OCI-M2 (cell line): ENCODE results near the gene SPATA46.

Source experiments
- DNase-seq: peaks from one replicate; lab custom pipeline; 2025; ENCODE audit not compliant: unreplicated experiment; lab: John Stamatoyannopoulos, UW

The SPATA46 gene

DNA sequence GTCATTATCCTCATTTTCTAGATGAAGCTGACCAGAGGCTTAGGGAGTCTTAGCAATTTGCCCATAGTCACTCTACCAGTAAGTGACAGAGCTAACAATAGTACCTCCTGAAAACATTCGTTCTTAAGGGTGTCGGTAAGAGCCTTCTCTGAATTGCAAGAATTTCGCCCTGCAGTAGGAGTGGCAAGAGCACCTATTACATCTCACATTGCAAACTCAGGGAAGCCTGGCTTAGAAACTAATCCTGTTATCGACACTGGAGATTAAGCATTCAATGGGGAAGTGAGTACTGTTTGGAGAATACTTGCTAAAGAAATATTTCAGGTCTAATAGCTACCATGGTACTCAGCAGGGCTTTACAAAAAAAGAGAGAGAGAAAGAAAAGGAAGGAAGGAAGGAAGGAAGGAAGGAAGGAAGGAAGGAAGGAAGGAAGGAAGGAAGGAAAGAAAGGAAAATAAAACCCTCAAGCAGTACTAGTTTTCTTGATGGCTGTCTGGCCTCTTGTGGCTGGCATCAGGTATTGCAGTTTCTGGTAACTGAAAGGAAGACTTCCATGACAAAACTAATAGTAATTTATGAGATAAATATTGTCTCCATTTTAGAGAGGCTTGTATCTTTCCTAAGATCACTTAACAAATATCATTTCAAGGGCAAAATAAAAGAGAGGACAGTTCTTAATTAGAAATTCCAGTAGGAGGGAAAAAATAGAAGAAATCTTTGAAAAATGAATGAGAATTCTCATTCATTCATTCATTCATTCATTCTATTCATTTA is 15.3 kb upstream of the SPATA46 start:
- no peak for DNase-seq

DNA sequence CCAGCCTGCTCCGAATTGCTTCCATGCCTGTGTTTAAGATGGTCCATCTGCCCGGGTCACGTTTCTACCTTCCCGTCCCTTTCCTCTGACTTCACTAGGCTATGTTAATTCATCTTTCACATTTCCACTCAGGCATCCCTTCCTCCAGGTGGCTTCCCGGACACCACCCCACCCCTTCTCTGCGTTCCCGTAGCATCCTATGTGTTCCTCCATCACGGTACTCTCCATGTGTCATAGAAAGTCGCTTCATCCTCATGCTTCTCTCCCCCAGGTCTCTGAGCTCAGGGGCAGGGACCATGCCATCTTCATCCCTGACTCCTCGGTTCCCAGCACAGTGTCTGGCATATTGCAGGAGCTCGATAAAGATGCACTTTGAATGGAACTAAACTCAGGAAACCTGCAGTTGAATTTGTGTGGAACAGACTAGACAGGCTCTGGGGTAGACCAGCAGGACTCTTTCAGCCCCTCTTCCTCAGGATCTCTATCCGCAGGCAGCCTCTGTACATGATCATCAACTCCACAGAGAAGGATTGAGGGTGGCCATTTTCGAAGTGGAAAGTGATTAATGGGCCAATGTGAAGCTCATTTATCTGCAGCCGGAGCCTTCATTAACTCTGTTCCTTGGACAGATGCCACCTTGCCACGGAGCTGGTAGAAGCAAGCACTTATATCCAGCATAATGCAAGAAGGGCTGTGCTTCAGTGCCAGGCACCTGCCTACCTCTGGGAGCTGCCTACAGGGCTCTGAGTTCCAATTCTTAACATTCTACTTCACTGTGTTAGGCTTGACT is 13.9 kb upstream of the SPATA46 start:
- no peak for DNase-seq

DNA sequence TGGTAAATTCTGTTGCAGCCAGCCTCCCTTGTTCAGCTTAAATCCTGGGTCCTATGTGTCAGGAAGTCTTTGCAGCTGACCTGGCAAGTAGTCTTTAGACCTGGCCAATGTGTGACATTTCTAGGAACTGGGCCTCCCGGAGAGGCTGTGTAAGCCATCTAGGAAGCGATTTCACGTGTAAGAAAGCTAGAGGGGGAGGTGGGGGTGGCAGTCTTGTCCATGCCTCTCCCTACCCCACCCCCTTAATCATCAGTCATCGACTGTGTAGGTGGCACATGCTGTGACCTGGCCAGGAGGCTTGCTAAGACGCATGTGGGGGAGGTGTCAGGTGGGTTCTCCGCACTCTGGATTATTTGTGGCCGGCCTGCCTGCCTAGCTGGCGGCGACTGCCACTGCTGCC is 13.3 kb upstream of the SPATA46 start:
- DNase-seq: no peak

DNA sequence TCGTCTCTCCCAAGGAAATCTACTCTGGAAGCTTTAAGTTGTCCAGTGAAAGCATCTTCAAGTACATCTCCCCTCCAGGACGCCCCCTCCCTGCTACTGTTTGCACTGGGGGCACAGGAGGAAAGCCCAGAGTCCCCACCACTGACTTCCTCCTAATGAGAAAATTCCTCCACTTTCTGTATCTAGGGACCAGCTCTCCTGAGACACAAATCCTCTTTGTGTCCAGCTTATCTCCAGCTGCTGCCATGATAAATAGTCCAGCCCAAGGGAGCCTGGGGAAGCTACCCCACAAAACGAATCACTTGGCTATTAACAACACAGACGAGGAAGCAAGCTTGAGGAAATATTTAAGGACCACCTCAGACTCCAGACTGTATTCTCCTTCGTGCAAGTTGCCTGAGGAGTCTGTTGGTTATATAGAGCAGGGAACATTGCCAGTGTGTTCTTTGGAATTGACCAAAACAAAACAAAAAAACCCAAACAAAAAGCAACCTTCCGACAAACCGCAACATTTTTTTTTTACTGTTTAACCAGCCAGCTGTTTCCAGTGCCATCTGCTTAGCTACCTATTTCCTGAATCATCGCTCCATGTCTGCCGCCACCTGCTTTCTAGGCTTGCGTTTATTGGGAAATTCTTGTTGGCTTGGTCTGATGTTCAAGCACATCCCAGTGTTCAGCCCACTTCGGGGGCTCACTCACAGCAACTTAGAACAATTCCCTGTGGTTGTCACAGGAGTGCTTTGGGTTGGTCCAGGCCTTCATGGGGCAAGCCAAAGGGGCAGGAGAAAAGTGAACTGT is 12.6 kb upstream of the SPATA46 start:
- no peak for DNase-seq

DNA sequence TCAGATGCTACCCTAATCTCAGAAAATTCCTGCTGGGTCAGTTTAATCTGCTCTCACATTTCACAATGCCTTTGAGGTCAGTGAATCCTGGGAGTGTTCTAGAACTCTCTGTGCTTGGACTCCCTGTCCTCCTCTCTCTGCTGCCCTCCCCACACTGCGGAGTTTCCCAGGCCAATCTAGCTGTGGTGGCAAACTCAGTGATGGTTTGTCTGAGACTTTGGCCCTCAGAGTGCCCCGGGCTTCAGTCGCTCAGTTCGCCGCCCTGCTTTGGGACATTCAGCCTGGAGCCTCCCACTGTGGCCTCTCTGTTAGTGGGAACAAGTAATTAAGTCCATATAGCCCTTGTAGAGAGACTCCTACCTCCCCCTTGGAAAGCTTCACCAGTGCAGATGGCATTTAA is 12.0 kb upstream of the SPATA46 start:
- no peak for DNase-seq

DNA sequence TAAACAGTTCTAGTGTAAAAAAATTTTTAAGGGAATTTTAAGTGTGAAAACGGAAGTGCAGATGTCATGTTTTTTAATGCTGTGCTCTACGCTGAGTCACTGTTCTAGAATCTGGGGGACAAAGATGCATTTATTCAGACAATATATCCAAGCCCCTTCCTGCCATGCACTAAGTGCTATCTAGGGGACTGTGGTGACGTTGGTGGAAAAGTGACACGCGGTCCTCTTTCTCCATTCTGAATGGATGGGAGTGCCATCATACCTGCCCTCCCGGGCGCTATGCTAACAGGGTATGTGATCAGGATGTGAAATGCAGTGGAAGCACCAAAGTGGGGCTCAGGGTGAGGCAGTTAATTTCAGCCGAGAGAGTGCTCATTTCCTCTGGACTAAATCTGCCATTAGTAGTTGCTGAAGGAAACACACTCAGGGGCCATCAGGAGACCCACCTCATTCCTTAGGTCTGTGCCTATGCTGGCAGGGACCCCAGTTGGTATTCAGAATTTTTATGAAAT is 11.5 kb upstream of the SPATA46 start:
- no peak for DNase-seq

DNA sequence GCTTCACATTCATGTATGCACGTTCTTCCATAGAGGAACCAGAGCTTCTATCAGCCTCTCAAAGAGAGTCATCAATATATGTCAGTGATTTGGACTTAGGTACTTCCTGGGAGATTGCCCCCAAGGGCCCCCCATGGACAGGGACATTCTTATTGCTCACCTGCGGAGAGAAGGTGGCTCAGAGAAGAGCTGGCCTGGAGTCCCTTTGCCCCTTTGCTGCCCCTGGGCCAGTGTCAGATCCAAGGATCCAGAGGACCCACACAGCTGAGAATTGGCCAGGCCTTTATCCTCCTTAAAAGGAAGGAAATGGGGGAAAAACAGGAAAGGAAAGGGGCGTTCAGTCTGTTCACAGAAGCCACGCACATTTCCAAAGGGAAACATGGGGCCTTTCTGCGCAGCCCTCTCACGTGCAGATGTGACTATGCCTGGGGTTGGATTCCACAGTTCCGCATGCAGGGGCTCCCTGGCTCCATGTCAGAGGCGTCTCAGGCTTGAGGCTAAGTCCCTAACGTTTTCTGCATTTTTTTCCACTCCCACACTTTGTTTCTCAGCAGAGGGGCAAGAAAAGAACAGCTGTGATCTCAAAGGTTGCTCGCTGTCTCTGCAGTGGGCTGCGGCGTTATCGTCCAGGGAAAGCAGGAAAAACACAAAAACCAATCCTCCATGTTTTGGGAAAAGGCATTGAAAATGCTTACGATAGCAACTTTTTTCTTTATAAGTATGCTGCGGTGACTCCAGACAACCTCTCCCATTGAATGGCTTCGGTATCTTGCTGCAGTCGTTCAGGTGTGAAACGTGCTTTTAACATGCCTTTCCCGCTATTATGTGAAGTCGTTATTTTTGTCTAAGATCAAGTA is 10.8 kb upstream of the SPATA46 start:
- DNase-seq: no peak

DNA sequence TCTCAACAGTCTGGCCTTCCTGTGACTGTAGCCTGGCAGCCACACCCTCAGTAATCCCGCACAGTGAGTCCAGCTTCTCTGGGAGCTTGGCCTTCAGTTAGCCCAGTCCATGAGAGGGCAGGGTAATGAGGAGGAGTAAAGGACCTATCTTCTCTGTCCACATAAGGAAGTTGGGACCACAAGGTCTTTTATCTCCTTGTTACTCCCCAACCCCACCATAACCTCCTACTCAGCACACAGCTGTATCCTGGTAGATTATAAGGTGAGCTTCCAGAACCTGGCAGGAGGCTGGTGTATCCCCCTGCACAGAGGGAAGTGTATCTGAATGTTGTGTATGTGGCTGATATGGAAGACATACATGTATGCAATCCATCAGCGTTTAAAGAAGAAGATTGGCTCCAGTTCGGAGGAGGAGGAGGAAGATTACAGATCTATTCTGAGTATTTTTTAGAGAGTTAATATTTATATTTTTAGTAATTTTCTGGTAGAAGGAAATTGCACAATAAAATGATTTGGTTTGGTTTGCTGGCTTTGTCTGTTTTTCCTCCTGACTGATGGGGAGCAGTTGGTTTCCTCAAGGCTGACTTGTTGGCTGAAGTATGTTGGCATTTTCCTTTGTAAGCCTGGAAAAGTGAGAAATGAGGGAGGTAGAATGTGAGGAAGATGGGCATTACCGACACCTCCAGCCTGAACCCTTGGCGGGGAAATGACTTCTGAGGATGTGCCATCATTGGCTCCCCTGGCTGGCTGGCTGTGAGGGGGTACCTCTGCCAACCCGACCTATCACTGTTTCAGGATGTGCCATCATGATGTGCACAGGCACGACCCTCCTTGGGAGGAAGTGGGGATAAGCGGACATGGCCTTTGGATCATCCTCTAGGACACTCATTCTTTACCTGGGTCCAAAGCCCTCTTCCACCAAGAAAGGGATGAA is 9.9 kb upstream of the SPATA46 start:
- no peak for DNase-seq

DNA sequence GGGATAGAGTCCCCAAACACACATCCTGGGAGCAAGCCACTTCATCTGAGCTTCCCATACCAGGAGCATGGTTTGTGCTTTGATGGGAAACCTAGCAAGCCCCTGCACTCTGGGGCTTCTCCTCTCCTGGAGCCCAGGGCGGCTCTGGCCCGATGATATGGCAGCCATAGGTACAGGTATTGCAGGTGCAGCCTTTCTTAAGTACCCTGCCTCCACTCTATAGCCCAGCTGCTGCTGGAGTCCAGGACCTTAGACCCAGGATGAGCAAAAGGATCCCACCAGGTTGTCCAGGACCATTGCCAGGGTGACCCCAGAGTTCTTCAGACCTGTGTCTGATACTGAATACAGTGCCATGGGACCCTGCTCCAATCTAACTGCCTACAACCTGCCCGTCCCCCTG is 9.0 kb upstream of the SPATA46 start:
- no peak for DNase-seq

DNA sequence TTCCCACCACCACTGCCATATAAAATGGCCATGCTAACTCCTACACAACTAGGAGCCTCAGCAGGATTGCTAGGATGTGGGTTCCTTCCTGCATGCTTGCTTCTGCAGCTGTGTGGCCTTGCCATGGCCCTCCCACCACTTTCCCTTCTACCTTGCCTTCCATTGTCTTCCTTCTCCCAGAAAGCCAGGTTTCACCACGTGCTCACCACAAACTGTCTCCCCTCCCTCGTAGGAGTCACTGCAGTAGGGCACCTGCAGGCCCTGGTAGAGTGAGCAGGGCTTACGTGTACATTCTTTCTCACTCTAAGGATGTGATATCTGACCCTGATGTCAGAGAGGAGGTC is 8.6 kb upstream of the SPATA46 start:
- DNase-seq: no peak

DNA sequence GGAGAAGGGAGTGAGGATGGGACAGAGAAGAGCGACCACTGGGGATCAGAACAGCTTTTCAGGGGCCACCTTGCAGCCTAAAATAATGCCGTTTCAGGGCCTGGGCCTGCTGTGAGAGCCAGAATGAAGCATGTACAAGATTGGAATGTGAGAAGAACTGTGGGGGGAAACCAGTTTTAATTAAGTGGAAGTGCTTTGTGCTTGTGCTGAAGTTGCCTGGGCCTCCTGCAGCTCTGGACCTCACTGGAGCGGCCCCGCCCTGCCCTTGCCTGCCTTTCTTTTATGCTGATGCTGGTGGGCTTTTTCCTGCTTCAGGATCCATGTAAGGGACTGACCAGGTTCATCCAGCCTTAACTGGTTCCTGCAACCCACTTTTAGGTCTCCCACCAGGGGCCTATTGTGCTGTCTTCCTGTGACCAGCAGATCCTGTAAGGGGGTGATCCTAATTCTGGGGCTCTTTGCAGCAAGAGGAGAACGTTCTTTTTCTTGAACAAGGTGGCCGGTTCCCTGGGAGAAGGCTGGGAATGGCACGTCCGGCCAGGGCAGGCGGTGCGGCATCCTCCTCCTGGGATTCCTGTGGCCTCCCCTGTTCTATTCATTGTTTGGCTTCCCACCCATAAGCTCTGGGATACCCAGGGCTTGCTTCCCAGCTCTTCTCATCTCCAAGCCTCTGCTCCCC is 8.1 kb upstream of the SPATA46 start:
- DNase-seq: no peak

DNA sequence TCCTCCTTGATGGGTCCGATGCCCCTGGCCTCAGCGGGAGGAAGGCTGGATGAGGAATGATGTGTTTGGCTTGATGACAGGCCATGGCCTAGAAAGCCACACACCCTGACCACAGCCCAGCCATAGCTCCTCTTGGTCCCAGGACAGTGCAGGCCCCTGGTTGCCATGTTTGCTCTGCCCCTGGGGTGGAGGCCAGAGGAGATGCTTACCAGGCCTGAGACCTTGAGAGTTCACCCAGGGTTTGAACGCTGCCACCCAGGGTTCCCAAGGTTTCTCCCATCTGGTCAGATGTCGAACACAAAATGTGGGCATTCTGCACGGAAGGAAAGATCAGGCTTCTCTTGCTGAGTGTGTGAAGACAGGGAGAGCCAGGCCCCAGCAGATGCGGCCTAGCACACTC is 7.5 kb upstream of the SPATA46 start:
- no peak for DNase-seq

DNA sequence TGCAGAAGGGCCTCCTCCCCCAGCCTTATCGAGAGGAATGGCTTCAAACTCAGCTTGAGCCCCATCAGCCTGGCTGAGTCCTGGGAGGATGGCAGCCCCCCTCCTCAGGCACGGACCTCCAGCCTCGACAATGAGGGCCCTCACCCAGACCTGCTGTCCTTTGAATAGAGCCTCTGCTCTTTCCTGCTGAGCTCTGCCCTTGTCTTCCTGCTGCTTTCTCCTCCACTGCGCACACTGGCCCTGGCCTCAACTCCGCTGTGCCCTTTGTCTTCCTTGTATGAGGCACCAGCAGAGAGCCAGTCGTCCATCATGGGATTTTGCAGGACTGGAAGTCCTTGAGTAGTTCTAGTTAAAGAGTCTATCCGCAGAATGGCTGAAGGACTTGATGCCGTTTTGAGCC is 6.9 kb upstream of the SPATA46 start:
- no peak for DNase-seq

DNA sequence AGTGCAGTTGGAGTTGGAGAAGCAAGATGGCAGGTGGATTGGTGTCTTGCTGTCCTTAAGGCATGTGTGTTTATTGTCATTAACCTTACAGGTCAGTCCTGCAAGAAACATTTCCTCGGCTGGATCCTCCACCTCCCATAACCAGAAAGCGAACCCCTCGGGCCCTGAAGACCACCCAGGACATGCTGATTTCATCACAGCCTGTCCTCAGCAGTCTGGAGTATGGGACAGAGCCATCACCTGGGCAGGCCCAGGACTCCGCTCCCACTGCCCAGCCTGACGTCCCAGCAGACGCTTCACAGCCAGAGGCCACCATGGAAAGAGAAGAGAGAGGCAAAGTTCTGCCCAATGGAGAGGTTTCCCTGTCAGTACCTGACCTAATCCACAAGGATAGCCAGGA is 6.4 kb upstream of the SPATA46 start:
- DNase-seq: no peak

DNA sequence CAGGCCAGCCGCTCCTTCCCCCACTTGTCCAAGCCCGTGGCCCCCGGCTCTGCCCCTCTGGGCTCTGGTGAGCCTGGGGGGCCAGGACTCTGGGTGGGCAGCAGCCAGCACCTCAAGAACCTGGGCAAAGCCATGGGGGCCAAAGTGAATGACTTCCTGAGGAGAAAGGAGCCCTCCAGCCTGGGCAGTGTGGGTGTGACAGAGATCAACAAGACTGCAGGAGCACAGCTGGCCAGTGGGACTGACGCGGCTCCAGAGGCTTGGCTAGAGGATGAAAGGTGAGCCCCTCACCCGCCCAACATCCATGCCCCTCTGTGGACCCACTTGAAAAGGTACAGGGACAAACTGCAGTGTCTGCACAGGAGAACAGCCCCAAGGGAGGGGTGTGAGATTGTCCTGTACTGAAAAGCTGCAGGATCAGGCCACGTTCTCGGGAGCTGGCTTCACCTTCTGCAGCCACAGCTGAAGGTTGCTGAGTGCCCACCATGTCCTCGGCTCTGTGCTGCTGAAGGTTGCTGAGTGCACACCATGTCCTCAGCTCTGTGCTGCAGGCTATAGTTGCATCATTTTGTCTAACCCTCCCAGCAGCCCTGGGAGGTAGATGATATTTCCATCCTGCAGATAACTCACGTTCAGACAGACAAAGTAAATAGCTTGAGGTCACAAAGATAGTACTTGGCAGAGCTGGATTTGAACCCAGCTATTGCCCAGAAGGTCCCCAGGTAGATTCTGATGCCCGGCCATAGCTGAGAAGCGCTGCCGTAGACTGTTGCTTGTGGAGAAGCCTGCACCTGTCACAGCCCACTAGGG is 5.5 kb upstream of the SPATA46 start:
- DNase-seq: no peak

DNA sequence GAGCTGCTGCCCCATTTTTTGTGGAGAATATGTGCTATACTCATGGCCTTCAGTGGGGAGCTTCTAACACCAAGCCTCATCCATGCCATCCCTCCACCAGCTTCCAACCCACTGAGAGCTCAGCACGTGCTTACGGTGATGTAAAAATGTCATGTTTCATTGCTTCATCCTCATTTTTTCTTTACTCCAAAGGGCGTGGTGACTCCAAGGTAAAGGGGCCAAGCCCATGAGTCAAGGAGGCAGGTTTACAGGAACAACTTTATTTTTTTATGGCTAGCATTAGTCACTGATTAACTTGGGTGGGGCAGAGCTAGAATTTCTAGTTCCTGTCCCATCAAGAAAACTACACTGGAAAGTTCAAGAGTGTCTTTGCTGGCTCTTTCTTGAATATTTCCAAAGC is 4.7 kb upstream of the SPATA46 start, which contains the start of gene C1orf226:
Gene C1orf226 (plus strand): TSS at position 346 of the 400 bp plus-strand sequence. CDS start 174 bp downstream, outside the sequence.
- no peak for DNase-seq

DNA sequence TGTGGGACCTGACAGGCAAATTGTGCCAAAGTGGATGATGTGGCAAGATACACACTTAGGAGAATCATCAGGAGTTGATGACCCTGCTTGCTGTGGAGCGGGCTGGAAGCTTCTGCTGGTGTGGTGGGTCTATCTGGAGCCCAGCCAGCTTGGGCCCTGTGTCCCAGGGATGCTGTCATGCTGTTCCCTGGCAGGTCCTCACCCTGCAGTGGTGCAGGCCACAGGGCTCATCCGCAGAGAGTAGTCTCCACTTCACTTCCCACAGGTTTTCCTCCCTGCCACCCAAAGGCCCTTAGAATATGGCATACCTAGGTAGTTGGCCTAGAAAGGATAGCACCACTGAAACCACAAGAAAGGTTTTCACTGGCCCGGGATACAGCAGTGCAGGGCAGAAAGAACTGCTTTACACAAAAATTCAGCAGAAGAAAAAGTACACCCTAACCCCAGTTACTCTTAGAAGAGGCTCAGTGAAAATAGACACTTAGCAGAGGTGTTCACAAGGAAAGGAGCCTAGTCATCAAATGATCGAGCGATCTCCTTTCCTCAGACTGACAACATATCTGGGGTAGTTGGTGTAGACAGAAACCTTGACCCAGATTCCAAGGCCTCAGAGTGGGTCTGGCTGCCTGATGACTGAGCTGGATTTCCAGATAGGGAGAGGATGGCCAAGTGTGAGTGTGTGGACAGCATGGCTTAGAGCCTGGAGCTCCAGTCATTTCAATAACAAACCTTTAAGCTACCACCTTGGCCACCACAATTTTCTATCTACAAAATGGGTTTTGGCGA is 3.6 kb upstream of the SPATA46 start:
- DNase-seq: no peak
